Type B pancreatic cell (in vitro differentiated cells): ENCODE measurements around the gene CCDC34. TPM values are rescaled to one million over a fixed set of nuclear protein-coding genes. Genes with fewer than 3 reads are reported as not detected.

Experiments used
- DNase-seq: peaks from one replicate; pipeline ENCODE4 v3.0.0; 2021; ENCODE audit warnings: mixed read lengths; ENCODE audit not compliant: unreplicated experiment; ENCODE audit errors: extremely low spot score
- H3K27ac Mint-ChIP-seq: 2 replicates; pipeline ENCODE4 v1.8.0; 2021; ENCODE audit warnings: mild to moderate bottlenecking, mixed read lengths
- H3K27me3 Mint-ChIP-seq: 2 replicates; pipeline ENCODE4 v1.8.0; 2021; ENCODE audit warnings: mixed read lengths
- H3K36me3 Mint-ChIP-seq: 2 replicates; pipeline ENCODE4 v1.8.0; 2021; ENCODE audit warnings: mixed read lengths
- H3K4me1 Mint-ChIP-seq: one replicate; pipeline ENCODE4 v1.8.0; 2021; ENCODE audit warnings: mixed read lengths; ENCODE audit not compliant: unreplicated experiment
- H3K4me3 Mint-ChIP-seq: 2 replicates; pipeline ENCODE4 v1.8.0; 2021; ENCODE audit warnings: mild to moderate bottlenecking, mixed read lengths
- H3K9me3 Mint-ChIP-seq: 2 replicates; pipeline ENCODE4 v1.8.0; 2021; ENCODE audit warnings: mixed read lengths
- CTCF ChIP-seq: fragments of 200-600 bp; sonication (generic); conservative IDR thresholded peaks from 2 replicates; pipeline ENCODE4 v1.5.0; 2021; ENCODE audit warnings: antibody characterized with exemption, mild to moderate bottlenecking
- total RNA-seq: library from RNA; stranded (reverse); gene quantifications from 2 replicates; pipeline ENCODE4 v1.2.1, GENCODE V29; 2021; ENCODE audit warnings: low replicate concordance

Gene CCDC34
- total RNA-seq, 1 donor from 2014 or later: 30.4 TPM

- Mint-ChIP-seq H3K36me3 (peaks cover 19% of the 10 kb centered on the region), H3K9me3 (no peaks in the 10 kb centered on the region), H3K4me1 (peaks cover 8% of the 10 kb centered on the region), H3K27ac (peak overlapping the region; percentile 66), H3K4me3 (no peak overlapping the region), H3K27me3 (no peaks in the 10 kb centered on the region)
- DNase-seq: no peak
- no peak for TF ChIP-seq CTCF
These were observed 23.3 kb upstream of the CCDC34 start for GRCh38 chr11:27386181-27386845.

- H3K4me1 Mint-ChIP-seq: peaks cover 7% of the 10 kb centered on the region
- H3K9me3 Mint-ChIP-seq: no peaks in the 10 kb centered on the region
- no peak for DNase-seq
- H3K27ac Mint-ChIP-seq: no peak overlapping the region
- H3K36me3 Mint-ChIP-seq: peaks cover 19% of the 10 kb centered on the region
- H3K4me3 Mint-ChIP-seq: no peak overlapping the region
- TF ChIP-seq CTCF: no peak
- no peaks in the 10 kb centered on the region for H3K27me3 Mint-ChIP-seq
These were observed 22.2 kb upstream of the CCDC34 start for GRCh38 chr11:27385245-27385644.

- no peak for DNase-seq
- no peaks in the 10 kb centered on the region for H3K9me3 Mint-ChIP-seq
- H3K4me3 Mint-ChIP-seq: no peak overlapping the region
- H3K27me3 Mint-ChIP-seq: no peaks in the 10 kb centered on the region
- no peak overlapping the region for H3K27ac Mint-ChIP-seq
- TF ChIP-seq CTCF: no peak
- peaks cover 24% of the 10 kb centered on the region for H3K36me3 Mint-ChIP-seq
- peaks cover 12% of the 10 kb centered on the region for H3K4me1 Mint-ChIP-seq
These were observed 21.2 kb upstream of the CCDC34 start for GRCh38 chr11:27384227-27384626.

- no peak overlapping the region for H3K27ac Mint-ChIP-seq
- H3K27me3 Mint-ChIP-seq: no peaks in the 10 kb centered on the region
- peaks cover 12% of the 10 kb centered on the region for H3K4me1 Mint-ChIP-seq
- peaks cover 24% of the 10 kb centered on the region for H3K36me3 Mint-ChIP-seq
- DNase-seq: no peak
- no peak overlapping the region for H3K4me3 Mint-ChIP-seq
- no peaks in the 10 kb centered on the region for H3K9me3 Mint-ChIP-seq
- no peak for TF ChIP-seq CTCF
These were observed 20.6 kb upstream of the CCDC34 start for GRCh38 chr11:27383645-27384044.

- H3K9me3 Mint-ChIP-seq: no peaks in the 10 kb centered on the region
- peaks cover 30% of the 10 kb centered on the region for H3K36me3 Mint-ChIP-seq
- no peak for DNase-seq
- peaks cover 6% of the 10 kb centered on the region for H3K4me1 Mint-ChIP-seq
- H3K4me3 Mint-ChIP-seq: no peak overlapping the region
- TF ChIP-seq CTCF: no peak
- H3K27me3 Mint-ChIP-seq: no peaks in the 10 kb centered on the region
- peak overlapping the region; percentile 50 for H3K27ac Mint-ChIP-seq
These were observed 18.2 kb upstream of the CCDC34 start for GRCh38 chr11:27381238-27381666.
